HG03558 (cell line): Measurements from ENCODE around the gene DYNC1H1.

ENCODE experiments used
- ATAC-seq: cut with Tn5 transposase; IDR thresholded peaks from one replicate; pipeline ENCODE4 v1.9.1; 2021; ENCODE audit warnings: moderate number of reproducible peaks; ENCODE audit not compliant: unreplicated experiment; ENCODE audit errors: extremely low read depth

DYNC1H1 gene

DNA sequence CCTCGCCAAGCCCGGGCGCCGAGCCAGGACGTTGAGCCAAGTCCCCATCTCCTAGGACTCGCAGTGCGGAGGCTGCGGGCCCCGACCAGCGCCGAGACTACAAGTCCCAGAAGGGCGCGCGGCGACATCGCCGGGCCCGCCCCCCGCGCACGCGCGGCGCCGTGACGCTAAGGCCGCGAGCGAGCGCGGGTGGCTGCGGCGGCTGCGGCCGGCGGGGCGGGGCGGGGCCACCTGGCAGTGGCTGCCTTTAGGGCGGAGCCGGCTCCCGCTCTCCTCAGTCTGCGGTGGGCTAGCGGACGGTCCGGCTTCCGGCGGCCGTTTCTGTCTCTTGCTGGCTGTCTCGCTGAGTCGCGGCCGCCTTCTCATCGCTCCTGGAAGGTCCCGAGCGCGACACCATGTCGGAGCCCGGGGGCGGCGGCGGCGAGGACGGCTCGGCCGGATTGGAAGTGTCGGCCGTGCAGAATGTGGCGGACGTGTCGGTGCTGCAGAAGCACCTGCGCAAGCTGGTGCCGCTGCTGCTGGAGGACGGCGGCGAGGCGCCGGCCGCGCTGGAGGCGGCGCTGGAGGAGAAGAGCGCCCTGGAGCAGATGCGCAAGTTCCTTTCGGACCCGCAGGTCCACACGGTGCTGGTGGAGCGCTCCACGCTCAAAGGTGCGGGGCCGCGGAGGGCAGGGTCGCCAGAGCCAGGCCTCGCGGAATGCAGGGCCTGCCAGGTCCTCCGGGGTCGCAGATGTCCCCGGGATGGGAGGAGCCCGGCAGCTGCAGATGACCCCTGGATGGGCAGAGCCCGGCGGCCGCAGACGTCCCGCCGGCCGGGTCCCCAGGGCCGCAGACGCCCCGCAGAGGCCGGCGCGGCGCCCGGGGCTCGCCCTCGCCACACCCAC lies at the start of gene DYNC1H1:
Gene DYNC1H1 (plus strand): TSS at position 277 of the 884 bp plus-strand sequence. CDS start 119 bp downstream, at position 396.
- ATAC-seq, result peak; percentile 51

DNA sequence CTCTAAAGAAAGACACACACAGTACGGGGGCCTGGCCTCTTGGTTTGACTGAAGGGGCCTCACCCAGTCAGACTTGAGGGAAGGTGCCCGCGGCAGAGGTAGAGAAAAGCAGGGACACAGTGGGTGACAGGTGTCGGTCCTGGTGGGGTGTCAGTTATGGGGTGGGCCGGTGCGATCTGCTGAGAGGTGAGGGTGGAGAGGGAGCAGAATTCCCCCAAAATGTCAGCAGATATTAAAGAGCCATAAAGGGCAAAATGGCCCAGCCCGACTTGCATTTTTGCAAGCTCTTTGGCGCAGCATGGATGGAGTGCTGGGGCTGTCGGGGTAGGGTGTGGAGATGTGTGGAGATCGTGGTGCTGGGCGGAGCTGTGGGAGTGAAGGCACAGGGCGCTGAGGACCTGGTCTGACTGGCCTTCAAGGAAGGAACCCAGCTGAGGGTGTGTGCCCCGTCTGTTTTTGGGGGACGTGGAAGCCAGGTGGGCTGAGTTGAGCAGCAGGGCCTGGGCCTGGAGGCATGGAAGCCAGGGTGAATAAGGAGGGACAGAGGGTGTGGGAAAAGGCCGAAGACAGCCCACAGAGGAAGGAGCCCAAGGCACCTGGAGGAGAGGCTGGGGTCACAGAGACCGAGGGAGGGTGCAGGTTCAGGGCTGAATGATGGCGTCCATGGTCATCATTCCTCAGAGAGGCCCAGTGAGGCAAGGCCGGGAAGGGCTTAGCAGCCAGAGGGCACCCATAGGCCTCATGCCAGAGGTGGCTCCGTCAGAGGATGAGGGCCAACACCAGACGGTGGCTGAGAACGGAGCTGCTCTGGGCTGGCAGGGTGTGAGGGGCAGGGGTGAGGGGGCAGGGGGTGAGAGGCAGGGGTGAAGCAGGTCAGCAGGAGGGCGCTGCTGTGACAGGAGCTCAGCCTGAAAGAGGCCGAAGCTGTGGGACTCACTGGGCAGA lies 48.2 kb upstream of the DYNC1H1 start:
- no peak for ATAC-seq

DNA sequence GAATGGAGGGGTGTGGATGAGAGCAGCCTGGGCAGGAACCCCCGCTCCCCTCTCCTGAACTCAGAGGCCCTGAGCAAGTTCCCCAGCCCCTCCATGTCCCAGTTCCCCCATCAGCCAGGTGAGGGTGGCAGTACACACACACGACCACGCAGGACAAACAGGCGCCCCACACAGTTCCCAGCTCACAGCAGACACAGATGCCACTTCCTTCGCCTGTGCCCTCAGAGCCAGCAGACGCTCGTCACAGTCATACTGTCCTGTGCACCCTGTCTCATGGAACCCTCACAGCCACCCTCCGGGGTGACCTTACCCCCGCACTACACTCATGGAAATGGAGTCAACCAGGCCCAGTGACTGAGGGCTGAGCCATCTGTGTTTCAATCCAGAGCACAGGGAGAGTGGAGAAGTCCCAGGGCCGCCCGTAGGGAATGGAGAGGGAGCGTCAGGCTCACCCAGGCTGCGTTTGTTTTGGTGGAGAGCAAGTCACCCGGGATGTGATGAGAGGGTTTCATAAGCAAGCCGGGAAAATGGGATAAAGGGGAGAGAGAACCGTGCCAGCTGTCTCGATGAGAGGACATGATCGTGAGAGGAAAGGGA lies 47.5 kb upstream of the DYNC1H1 start:
- no peak for ATAC-seq

DNA sequence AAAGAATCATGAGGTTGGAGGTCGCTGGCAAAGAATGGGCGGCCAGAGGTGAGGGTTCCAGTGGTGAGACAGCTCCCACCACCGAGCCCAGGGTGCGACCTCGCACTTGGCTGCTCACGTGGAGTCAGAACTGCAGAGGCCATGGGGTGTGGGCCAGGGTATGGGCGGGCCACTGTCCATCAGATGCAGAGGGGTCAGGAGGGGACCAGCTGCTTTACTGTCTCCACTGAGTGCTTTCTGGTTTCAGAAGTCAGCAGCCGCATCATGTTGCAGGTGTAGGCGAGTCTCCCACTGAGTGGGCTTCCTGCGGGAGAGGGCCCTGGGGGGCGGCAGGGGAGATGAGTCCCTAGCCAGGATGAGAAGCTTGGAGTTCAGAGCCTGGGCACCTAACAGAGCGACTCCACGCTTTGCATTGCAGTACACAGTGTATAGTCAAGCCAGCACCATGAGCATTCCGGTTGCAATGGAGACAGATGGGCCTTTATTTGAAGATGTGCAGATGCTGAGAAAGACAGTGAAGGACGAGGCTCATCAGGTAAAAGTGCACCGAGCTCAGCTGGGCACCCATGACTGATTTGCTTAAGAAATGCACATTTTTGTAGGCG lies 46.9 kb upstream of the DYNC1H1 start:
- ATAC-seq, result no peak

DNA sequence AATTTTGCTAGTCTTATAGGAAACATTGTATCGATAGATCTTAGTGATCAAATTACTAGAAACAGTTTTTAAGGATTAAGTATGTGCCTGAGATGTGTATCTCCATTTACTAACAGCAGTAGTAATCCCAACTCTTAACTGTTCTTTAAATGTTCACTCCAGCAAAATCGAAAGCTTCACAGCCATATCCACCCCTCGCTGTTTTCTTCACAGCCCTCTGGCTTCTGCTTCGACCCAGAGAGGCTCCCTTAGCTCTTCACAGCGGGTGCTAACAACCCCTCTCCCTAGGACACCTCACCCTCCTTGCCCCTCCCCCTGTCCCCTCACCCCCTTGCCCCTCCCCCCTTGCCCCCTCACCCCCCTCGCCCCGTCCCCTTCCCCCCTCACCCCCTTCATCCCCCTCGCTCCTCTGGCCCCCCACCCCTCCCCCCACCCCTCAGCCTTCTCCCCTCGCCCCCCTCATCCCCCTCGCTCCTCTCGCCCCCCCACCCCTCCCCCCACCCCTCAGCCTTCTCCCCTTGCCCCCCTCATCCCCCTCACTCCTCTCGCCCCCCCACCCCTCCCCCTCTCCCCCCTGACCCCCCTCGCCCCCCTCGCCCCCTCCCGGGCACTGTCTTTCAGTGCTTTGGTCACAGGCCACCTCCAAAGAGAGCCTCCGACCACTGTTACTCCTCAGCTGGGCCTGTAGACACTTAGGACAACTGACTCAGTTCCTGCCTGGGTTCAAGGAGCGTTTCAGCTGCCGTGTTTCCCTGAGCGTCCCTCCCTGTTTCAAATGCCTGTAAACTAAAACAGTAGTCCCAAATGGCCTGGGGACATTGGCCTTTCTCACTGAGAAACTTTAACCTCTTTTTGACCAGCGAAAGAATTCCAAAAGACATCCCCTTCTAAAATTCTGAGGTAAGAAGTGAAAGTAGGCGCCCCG lies 46.0 kb upstream of the DYNC1H1 start:
- no peak for ATAC-seq

DNA sequence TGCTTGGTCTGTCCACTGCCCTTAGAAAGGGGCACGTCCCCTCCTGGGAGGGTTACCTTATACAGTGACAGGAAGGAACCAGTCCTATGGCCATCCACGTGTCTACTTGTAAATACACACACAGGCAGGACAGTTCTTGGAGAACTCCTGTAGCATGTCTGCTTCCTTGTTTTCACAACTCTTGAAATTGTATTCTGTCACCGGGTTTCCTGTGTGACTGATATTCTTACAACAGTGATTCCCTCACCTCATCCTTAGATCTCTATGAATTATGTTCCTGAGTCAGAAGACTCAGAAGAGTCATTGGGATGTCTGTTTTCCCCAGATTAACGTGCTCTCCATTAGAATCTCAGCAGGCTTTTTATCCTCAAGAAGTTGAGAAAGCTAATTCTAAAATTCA lies 44.1 kb upstream of the DYNC1H1 start:
- ATAC-seq, result no peak

DNA sequence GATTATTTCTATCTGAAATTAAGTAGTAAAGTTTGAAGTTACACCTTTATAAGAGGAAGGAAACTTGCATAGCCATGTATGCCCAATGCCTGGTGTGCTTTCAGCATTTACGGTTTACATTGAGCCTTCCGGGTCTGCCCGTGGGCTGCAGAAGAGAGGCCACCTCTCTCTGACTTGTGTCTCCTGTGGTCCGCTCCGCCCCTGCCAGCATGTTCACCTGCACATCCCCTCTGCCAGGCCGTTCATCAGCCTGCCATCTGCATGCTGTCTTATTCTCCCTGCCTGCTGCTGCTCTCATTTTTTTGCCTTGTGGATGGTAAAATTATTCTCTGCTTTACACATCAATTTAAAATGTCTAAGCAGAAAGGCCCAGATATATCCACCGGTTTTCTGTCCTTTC lies 41.5 kb upstream of the DYNC1H1 start:
- ATAC-seq, result no peak

DNA sequence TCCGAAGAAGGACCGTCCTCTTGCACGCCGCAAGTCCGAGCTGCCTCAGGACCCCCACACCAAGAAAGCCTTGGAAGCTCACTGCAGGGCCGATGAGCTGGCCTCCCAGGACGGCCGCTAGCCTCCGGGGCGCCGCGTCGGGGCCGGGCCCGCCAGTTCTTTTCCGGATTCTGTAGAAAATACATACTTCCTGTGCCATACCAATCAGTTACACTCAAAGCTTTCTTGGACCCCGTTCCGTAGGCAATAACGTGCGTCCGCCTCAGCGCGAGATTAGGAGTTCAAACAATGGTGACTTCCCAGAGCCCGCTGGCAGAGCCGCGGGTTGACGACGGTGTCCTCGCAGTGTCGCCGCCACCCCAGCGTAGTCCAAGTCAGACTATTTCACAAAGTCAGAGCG lies 39.2 kb upstream of the DYNC1H1 start:
- ATAC-seq, result no peak

DNA sequence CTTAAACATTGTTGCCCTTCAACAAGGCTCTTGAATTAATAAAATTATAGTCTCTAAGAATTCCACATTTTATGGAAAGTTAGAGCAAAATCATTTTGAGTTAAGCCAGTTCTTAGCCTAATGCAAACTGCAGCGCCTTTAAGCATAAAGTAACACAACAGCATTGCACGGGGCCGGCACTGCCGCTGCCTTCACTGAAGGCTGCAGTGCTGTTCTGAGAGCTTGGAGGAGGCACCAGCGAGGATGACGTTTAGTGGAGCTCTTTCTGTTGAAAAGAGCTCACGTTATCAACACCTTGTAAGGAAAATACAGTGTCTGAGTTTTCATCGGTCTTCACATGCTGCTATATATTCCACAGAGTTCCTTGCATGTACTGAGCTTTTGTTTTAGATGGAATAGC lies 38.3 kb upstream of the DYNC1H1 start:
- ATAC-seq, result no peak

DNA sequence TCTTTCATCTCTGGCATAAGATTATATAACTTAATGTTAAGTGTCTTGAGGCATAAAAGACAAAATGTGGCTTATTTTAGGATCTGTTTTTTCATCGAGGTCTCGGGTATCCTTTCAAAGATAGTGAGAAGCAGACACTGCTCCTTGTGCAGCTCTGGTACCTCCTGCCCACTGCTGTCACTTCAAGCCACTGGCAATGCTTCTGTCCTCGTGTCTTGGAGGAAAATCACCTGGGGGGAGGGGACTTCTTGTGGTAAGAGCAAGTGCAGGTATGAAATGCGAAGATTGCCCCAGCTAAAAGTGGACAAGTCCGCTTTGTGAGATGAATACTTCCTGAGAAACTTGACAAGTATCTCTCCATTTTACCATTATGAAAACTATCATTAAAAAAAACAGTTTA lies 37.8 kb upstream of the DYNC1H1 start:
- ATAC-seq, result no peak

DNA sequence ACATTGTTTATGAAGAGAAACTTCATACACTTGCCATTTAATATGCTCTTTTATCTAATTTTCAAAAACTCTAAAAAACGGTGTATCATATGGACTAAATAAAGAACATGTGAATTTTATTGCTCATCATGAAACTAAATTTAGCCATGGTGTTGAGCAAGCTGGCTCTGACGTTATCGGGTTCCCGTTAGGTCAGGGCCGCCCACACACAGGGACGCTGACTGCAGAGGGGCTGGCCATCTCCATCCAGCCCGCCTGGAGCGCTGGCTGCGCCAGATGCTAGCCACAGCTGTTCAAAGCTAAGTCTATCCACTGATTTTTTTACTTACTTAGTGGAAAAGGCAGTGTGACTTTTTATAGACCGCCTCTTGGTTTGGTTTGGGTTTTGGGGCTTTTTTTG lies 36.5 kb upstream of the DYNC1H1 start:
- ATAC-seq, result no peak

DNA sequence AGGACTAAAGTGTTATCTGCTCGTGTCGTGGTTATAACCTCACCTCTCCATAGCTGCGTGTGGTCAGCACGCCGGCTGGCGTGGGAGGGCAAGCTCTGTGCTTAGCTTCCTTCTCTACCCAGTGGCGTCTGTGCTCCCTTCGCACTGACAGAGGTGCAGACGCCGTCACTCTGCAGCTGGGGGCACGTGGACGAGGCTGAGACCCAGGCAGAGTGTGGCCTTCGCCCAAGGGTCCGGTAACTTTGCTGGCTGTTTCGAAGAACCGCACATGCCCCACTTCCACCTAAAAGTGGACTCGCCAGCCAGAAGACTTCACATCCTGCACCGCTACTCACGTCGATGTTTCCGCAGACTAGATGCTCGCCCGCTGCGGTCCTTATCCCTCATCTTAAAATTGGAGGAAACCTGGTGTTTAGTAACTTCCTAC lies 35.9 kb upstream of the DYNC1H1 start:
- ATAC-seq, result no peak

DNA sequence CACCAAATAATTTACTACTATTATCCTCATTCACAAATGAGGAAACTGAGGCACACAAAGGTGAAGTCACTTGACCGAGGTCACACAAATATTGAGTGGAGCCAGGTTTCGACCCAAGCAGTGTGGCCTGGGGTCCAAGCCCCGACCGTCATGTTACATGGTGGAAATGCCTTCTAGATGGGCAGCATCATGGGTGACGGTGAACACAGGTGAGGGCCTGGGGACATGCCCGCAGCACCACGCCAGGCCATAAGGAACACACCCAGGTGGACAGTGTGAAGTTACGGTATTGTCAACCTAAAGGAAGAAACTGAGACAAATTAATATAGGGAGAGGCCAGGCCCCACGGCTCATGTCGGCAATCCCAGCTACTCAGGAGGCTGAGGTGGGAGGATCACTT lies 35.3 kb upstream of the DYNC1H1 start:
- no peak for ATAC-seq

DNA sequence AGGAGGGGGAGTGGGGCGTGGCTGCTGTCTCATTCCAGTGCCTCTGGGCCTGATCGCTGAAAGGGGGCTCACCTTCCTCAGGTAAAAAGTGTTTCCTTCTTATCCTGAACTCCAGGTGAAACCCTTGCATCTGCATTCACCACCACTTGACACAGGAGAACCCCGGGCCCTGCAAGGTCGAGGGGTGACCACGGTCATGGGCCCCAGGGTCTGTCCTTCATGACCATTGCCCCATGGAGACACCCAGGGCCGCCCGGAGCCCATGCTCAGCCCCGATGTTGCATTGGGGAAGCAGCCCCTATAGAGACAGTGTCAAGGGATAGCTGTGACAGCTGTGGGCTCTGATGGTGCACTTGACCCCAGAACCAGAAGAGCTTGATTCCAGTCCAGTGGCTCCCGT lies 34.4 kb upstream of the DYNC1H1 start:
- no peak for ATAC-seq

DNA sequence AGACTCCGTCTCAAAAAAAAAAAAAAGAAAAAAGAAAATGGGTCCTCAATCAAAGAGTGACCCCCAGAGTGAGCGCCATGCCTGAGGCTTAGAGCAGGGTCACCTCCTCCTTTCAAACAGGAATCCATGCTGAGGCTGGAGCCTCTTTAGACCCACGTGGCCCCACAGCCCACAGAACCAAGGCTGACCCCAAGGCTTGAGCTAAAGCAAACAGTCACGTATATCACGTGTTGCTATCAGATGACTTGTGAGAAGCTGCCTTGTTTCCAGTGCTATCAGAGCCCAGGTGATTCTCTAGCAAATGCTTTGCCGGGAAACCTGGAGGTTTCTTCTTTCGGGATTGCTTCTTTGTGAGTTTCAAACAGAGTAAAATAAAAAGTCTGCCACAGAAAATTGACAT lies 31.7 kb upstream of the DYNC1H1 start:
- ATAC-seq, result no peak

DNA sequence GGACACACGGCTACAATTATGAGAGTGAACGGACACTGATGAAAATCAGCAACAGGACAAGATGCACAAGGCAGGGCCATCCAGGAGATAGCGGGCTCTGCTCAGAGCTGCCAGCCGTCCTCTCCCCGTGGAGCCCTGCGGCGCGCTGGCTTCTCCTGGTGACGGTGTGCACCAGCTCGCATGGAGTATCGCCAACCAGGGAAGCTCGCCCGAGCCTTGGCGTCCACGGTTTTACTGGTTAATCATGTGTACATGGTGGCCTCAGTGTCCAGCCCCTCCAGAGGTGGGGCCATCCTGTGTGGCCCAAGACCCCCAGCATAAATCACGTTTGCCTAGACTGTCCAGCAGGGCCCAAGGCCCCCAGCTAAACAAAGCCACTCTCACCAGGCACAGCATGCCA lies 31.2 kb upstream of the DYNC1H1 start:
- ATAC-seq, result no peak

DNA sequence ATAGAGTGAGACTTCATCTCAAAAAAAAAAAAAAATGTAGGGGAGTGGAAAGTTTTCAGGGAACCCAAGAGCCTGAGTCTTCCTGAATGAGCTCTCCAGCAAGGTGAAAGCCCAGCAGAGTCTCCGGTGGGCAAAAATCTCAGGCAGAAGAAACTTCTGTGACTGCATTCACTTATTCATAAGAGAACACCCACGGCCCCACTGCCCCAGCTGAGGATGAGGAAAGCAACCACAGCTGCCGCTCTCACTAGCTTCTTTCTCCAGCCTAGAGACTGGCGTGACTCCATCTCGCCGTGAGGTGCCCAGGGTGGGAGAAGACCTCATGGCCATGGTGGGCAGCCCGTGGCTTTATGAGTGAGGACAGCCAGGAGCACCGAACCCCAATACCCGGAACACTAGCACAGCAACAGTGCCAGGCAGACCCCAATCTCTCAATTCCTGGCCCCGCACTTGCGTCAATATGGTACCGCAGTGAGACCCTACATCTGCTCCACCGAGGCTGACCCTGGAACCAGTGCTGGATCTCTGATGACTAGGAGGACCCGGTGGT lies 29.7 kb upstream of the DYNC1H1 start:
- ATAC-seq, result no peak

DNA sequence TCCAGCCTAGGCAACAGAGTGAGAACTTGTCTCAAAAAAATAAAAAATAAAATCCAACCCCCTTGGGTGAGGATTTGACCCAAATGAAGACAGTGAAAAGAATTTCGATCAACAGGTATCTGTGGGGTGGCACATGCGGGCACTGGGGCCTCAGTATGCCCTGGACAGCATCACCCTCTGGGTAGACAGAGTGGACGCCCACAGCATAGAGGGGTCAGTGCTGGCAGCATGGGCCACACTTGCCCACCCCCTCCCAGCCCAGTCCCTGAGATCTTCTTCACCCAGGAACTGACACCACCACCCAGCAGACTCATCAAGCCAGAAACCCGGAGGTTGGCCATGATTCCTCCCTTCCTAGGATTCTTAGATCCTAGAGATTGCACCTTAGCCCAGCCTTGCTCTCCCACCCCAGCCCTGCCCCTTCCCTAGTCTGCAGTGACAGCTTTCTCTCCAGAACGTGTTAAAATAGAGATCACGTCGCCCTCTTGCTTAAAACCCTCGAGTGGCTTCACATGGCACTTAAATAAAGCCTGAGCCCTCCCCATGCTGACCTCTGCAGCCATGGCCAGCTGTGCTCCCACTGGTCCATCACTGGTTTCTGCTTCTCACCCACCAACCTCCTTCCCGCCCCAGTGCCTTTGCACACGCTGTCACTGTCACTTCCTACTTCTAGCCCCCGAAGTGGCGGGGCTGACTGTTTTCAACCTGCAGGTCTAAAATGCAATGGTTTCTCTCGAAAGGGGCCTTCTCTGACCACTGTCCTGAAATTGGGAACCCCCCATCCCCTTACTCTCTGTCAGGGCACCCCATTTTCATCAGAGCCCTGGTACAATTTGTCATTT lies 26.2 kb upstream of the DYNC1H1 start:
- no peak for ATAC-seq
